GM21576 (cell line): Measurements from ENCODE around the gene ASS1.

Experiments
- ATAC-seq: cut with Tn5 transposase; IDR thresholded peaks from one replicate; pipeline ENCODE4 v1.9.1; 2021; ENCODE audit warnings: mild to moderate bottlenecking, moderate library complexity; ENCODE audit not compliant: unreplicated experiment

Gene ASS1

GRCh38 chr9:130549093-130549735 is 104.5 kb downstream of the ASS1 start:
- ATAC-seq = no peak
